GM21529 (cell line): ENCODE measurements around the gene ADGRE1.

Experiments
- ATAC-seq: cut with Tn5 transposase; IDR thresholded peaks from one replicate; pipeline ENCODE4 v1.9.1; 2021; ENCODE audit not compliant: unreplicated experiment

Gene ADGRE1

DNA sequence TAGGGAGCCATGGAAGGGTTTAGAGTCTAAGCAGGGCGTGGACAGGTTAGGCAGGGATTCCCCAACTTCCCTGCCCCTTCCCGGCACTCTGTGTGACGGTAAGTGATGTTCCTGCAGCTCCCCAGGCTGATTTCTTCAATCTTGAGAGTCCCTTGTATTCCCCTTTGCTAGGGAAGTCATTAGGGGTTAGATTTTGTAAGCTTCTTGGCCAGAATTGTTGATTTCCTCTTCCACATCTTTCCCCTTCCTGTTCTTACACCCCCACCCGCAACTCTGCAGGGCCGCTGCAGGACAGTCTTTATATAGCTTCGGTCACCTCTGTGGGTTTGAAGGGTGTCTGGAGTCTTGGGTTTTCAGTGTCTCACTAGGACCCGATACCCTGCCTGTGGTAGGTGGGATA is 10.6 kb upstream of the ADGRE1 start:
- ATAC-seq, result no peak

DNA sequence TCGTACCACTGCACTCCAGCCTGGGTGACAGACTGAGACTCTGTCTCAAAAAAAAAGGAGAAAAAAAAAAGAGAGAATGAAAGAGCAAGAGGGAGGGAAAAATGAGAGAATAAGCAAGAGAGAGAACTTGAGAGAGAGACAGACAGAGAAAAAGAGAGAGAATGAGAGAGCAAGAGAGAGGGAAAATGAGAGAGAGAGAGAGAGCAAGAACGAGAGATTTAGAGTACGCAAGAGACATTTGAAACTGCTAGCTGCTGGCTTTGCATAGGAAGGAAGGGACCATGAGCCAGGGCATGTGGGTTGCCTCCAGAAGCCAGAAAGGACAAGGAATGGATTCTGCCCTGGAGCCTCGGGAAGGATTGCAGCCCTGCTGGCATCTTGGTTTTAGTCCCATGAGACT is 9.6 kb upstream of the ADGRE1 start:
- no peak for ATAC-seq

DNA sequence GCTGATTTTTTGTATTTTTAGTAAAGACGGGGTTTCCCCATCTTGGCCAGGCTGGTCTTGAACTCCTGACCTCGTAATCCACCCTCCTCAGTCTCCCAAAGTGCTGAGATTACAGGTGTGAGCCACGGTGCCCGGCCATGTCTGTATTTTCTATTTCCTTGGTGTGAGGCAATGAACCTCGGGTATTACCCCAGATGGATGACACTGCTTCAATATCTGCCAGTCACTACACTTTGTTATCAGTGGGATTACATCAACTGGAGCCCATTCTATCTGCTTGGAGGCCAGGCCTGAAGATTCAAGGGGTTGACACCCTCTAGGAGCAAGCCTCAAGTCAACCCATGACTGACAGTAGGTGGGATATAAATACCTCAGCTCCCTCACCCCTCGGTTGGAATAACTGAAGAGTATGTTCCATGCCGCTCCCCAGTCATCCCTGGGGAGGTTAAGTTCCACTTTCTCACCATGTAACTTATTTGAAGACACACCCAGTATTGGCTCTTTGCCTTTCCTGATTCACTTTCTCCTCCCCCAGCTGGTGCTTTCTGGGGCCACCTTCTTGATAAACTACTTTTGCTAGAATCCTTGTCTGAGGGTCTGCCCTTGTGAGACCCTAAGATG is 992 bp upstream of the ADGRE1 start:
- ATAC-seq, result no peak

DNA sequence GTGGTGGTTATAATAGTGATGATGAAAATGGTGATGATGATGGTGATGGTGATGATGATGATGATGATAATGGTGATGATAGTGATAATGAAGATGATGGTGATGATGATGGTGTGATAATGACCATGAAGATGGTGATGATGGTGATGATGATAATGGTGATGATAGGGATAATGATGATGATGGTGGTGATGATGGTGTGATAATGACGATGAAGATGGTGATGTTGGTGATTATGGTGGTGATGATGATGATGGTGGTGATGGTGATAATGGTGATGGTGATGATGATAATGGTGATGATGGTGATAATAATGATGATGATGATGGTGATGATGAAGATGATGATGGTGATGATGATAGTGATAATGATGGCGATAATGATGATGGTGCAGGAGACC is 1.6 kb downstream of the ADGRE1 start:
- ATAC-seq, result no peak

DNA sequence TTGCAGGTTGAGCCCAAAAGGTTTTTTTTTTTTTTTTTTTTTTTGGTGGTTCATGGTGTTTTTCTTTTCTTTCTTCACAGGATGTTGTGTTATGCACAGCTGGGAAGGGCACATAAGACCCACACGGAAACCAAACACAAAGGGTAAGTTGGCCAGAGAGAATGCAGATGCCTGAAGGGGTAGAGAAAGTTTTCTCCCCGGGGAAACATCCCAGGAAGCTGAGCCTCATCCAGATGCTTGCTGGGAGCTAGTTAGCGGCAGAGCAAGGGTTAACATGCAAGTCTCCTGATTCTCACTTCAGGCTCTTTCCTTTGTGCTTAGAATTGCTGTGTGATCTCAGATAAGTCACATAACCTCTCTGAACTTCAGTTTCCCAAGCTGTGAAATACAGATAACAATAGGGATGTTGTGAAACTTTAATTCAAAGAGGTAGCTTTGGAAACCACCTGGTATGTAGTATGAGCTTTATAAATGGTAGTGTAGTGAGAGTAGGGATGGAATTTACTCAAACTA is 3.1 kb downstream of the ADGRE1 start:
- no peak for ATAC-seq

DNA sequence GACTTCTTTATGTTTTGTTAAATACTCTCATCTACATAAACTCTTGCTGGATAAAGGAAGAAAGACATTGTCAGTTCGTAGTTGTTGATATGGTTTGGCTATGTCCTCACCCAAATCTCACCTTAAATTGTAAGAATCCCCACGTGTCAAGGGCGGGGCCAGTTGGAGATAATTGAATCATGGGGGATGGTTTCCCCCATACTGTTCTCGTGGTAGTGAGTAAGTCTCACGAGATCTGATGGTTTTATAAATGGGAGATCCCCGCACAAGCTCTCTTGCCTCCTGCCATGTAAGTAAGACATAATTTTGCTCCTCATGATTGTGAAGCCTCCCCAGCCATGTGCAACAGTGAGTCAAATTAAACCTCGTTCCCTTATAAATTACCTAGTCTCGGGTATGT is 3.6 kb downstream of the ADGRE1 start:
- no peak for ATAC-seq

DNA sequence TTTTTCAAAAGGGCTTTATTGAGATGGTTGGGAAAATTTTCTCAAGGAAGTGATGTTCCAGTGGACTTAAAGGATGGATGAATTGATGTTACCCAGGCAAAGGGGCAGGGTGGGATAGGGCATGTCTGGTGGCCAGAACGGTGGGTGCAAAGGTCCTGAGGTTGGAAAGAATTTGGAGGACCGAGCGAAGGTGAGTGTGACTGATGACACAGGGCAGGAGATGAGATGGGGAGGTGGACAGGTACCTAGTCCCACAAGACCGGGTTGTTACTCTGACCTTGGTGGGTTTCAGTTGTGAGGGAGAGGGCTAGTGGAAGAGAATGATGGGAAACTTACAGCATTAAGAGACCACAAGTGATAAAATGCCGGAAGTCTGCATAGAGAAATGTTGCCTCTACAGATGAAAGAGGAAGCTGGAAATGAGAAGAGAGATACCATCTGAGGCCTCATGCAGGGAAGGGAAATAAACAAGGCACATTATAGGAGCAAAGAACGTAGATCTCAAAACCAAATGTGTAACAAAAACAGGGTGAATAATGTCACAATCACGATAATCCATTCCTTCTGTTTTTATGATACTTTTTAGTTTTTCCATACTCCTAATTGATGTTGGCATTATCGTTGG is 4.5 kb downstream of the ADGRE1 start:
- no peak for ATAC-seq

DNA sequence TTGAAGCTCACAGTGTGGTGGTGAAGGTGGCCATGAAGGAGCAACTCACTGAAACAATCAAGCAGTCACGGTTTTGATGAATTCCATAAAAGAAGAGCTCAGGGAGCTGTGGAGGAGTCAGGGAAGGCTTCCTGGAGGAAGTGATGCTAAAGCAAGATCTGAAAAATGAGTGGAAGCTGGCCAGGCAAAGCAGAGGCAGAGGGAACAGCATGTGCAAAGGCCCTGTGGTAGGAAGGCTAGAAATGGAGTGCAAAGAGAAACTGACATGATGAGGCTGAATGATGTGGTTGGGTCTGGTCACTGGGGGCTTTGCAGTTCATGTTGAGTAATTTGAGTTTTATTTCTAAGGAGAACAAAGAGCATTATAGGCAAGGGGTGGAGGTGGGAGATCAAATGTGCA is 6.9 kb downstream of the ADGRE1 start:
- no peak for ATAC-seq

DNA sequence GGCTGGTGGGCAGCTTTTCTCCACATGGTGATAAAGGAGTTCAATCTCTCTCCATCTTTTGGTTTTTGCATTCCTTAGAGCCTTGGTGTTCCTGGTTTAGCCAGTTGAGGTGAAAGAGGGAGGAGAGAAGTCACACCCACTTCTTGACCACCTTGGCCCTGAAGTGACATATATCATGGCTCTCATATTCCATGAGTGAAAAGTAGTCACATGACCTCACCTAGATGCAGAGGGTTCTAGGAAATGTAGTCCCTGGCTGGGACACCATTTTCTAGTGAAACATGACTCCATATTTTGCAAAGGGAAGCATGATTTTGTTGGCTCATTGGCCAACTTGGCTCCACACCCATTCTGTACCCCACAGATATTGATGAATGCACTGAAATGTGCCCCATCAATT is 16.1 kb downstream of the ADGRE1 start:
- no peak for ATAC-seq

DNA sequence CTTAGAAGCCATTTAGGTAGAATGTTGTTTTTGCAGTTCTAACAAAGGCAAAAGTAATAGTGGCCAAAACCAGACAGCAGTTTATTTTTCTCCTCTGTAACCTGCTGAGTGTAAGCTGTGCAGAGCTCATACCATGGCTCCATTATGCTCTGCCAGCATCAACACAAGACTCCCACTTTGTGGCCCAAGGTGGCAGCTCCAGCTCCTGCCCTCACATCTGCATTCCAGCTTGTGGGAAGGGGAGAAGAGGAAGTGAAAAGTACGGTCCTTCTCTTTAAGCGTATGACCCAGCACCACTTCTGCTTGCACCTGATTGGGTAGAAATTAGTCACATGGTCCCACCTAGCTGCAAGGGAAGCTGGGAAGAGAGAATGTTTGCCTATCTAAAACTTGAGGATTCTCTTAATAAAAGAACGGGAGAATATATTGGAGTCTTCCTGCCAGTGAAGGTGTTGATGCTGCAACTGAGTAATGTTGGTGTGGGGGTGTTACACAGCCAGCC is 19.2 kb downstream of the ADGRE1 start:
- no peak for ATAC-seq

DNA sequence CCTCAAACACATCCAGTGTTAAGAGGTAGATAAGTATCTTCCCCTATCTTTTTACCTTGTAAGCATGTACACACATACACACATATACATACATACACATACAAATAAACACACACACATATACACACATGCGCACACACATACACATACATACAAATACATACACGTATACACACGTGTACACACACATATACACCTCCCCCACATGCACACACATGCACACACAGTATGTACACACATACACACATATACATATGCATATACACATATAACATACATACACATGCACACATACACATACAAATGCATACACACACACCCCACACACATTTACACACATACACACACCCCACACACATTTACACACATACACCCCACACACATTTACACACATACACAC is 24.1 kb downstream of the ADGRE1 start:
- no peak for ATAC-seq

DNA sequence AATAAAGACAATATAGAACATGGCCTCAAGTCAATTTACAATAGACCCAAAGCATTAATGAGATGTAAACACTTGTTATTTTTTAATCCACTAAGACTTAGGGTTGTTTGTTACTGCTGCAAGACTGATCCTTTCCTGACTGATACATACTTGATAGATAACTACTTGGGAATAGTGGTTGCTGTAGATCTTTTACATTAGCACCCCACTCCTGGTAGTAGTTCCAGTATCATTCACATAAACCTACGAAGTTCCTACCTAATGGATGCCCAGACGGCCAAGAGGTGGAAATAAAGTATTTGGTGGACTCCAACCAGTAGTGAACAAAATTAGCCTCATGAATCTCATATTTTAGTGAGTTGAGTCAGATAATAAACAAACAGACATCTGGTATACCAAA is 26.9 kb downstream of the ADGRE1 start:
- no peak for ATAC-seq

DNA sequence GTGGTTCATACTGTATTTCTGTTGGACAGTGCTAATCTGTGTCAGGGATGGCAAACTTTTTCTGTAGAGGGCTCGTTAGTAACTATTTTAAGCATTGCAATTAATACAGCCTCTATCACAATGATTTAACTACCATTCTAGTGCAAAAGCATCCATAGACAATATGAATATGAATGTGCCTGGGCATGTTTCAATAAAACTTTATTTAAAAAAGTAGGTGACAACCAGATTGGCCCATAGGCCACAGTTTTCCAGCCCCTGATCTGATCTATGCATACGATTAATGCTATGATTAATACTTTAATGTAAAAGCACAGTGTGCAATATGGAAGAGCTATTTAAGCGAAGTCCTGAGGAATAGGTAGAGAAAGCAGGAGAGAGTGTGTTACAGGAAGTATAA is 29.6 kb downstream of the ADGRE1 start:
- ATAC-seq, result no peak

DNA sequence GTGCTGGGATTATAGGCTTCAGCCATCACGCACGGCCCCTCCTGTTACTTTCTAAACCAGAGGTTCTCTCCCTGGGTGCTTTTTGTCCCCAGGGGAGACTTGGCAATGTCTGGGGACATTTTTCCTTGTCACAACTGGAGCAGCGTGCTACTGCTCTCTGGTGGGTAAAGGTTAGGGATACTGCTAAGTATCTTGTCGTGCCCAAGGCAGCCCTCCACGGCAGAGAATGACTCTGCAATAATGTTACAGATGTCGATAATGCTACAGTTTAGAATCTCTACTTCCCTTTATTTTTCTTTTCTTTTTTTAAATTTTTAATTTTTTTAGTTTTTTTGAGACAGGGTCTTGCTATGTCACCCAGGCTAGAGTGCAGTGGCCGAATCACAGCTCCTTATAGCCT is 38.0 kb downstream of the ADGRE1 start:
- ATAC-seq, result no peak

DNA sequence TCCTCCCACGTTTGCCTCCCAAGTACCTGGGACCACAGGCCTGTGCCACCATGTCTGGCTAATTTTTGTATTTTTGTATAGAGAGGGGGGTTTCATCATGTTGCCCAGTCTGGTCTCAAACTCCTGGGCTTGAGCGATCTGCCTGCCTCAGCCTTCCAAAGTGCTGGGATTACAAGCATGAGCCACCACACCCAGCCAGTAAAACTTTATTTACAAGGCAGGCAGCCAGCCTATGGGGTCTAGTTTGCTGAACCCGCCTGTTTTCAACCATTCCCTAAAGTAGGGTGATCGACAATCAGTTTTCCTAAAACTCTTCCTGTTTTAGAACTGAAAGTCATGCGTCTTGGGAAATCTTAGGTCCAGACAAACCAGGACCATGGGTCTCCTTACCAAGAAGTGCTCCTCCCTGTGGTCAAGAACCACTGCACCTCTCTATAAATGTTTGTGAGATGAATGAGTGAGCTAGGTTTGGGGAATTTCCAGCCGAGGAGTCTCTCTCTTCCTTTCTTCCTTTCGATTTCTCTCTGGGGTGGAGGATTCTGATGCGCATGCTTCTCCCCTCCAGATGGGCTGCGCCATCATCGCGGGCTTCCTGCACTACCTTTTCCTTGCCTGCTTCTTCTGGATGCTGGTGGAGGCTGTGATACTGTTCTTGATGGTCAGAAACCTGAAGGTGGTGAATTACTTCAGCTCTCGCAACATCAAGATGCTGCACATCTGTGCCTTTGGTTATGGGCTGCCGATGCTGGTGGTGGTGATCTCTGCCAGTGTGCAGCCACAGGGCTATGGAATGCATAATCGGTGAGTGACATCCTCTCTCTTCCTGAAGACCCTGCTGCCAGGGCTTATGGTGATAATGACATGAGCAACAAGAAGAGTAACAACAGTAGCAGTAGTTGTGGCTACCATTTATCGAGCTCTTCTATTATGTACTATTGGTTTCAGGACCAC is 38.7 kb downstream of the ADGRE1 start:
- no peak for ATAC-seq

DNA sequence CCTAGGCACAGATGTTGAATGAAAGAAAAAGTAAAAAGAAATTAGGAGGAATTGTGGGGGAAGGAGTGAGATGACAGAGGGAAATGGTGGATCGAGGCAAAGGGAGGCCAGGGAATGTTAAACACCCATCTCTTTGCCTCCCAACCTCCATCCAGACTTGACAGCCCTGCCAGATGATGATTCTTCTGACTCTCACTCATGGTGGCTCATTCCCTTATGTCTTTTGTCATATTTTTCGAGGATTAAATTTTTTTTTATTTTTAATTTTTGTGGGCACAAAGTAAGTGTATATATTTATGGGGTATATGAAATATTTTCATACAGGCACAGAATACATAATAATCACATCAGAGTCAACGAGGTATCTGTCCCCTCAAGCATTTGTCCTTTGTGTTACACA is 42.8 kb downstream of the ADGRE1 start:
- no peak for ATAC-seq

DNA sequence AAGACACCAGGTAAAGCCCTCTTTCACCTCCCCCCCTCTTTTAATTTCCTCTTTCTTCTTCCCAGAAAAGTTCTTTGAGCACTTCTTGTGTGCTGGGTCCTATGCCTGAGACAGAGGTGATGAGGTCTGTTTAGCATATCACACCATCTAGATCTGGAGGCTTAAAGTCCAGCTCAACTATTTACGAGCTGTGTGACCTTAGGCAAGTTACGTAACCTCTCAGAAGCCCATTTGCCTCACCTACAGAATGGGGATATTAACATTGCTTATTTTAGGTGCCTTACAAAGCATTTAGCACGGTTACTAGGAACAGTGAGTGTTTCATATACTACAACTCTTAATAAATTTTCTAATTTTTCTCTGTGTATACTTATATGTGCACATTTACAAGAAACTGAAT is 47.7 kb downstream of the ADGRE1 start:
- no peak for ATAC-seq

DNA sequence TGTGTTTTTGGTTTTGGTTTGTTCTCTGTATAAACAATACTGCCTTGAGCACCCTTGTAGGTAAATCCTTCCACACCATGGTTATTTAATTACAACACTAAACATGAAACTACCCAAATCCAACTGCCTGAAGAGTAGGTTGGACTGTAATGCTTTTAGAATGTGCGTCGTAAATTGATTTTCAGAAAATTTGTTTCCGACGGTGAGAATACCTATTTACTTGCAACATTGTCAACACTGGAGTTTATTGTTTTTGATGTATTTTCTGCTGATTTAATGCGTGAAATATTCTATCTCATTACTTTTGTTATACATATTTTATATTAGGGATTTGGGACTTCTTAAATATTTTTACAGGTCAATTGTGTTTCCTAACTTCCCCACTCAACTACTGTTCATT is 48.2 kb downstream of the ADGRE1 start:
- no peak for ATAC-seq

DNA sequence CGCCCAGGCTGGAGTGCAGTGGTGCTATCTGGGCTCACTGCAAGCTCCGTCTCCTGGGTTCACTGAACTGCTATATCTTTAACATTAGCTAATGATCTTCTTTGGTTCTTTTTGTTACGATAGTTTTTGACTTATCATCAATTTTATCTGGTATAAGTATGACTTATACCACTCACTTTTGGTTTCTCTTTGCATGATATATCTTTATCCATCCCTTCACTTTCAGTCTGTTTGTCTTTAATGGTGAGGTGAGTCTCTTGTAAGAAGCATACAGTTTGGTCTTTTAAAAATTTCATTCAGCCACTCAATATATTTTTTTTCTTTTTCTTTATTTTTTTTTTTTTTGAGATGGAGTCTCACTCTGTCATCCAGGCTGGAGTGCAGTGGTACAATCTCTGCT is 58.4 kb downstream of the ADGRE1 start:
- no peak for ATAC-seq

DNA sequence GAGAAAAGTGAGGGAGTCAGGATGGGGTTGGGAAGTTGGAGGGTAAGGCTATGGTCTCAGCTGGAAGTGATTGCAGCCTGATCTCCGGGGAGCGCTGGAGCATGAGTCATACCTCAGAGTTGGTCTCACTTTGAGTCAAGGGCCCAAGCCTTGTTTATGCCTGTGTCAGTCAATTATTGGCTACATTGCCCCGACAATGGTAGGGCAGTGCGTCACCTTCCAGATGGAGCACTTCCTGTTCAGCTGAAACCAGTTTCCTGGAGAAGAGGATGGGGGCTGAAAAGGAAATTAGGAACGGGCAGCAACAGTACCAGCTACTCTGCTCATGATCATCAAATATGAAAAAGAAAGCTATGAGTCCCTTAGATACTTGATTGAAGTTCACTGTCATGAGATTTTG is 60.4 kb downstream of the ADGRE1 start:
- no peak for ATAC-seq

DNA sequence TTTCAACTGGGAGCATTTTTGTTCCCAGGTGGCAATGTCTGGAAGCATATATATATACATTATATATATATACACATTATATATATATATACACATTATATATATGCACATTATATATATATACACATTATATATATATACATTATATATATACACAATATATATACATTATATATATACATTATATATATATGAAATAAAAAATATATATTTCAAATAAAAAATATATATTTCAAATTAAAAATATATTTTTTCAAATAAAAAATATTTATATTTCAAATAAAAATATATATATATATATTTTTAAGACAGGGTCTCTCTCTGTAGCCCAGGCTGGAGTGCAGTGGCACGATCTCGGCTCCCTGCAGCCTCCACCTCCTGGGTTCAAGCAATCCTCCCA is 61.5 kb downstream of the ADGRE1 start:
- no peak for ATAC-seq

DNA sequence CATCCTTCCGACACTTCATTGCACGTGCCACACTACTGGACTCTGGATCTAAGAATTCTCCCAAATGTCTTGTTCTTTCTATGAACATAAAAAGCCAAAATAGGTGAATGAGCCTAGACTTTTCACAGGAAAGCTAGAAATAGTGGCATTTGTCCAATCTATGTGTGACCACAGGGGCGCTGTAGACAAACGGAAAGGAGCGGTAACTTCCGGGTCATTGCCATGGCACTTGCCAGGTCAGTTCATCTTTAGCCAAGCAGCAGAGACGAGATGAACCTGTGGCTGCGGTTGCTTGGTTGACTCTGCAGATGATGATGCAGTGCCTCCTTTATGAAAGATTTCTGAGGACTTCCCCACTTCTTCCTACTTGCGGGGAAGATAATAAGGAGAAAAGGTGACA is 65.6 kb downstream of the ADGRE1 start:
- no peak for ATAC-seq
